Ovary (tissue), 9 donors: ENCODE data around the gene MRPS23. TPM values are rescaled to one million over a fixed set of nuclear protein-coding genes. Genes with fewer than 3 reads are reported as not detected.

Experiments
- DNase-seq, 5 donors: peaks; one replicate each; pipeline ENCODE4 v3.0.0-alpha.2; 2019 to 2020
- H3K27ac ChIP-seq, 2 donors: fragments of 200-600 bp; one replicate each; pipeline versions ENCODE4 v1.5.1 to v1.8.0; 2019 to 2022
- H3K27me3 ChIP-seq: fragments of 200-600 bp; one replicate; pipeline ENCODE4 v1.8.0; 2022
- H3K36me3 ChIP-seq: fragments of 200-600 bp; sonication (generic); one replicate; pipeline ENCODE4 v1.5.1; 2019
- H3K4me1 ChIP-seq: one replicate; pipeline ENCODE4 v1.8.1; 2013; ENCODE audit warnings: mild to moderate bottlenecking, moderate library complexity; ENCODE audit not compliant: insufficient read depth
- H3K4me3 ChIP-seq: fragments of 200-600 bp; sonication (generic); one replicate; pipeline ENCODE4 v1.5.1; 2017
- H3K9me3 ChIP-seq, 2 donors: fragments of 200-600 bp in 1 of 2; sonication (generic) in 1 of 2; one replicate each; pipeline versions ENCODE4 v1.5.1 to v1.8.1; 2013 to 2019; ENCODE audit warnings: mild to moderate bottlenecking in 1 of 2, moderate library complexity in 1 of 2
- EP300 ChIP-seq: sonication (generic); formaldehyde crosslinking; IDR thresholded peaks from one replicate; pipeline ENCODE4 v1.6.1; 2017; ENCODE audit warnings: antibody characterized with exemption
- POLR2A ChIP-seq: fragments of 450-650 bp; IDR thresholded peaks from one replicate; pipeline ENCODE4 v1.6.1; 2017; ENCODE audit warnings: antibody characterized with exemption, mild to moderate bottlenecking, moderate library complexity
- WGBS, 3 donors: extraction: QIAGEN DNeasy Blood & Tissue Kit in 1 of 3; methylation state at CpG; one replicate each; pipeline versions ENCODE4 v1.1.5 to v1.1.7; 2013 to 2017; 5-methylcytosine and 5-hydroxymethylcytosine counted together
- intact Hi-C, 4 donors: fragments of 100-400 bp; cut with DNase I; formaldehyde crosslinking; loops; one replicate each; pipeline versions ENCODE4 v1.11.0 to v1.15.1; 2022 to 2023
- polyA plus RNA-seq, 2 donors: library from polyadenylated mRNA; stranded (reverse); fragments of 200-250 nt in 1 of 2; fragments of 350-450 nt in 1 of 2; fragmentation: Illumina TruSeq in 1 of 2; extraction: RNeasy Lipid Tissue Mini Kit (QIAGEN cat#74804) in 1 of 2; gene quantifications; one replicate each; pipeline ENCODE4 v1.2.3, GENCODE V29; 2013 to 2014
- total RNA-seq, 7 donors: library from RNA; depleted of rRNA in 2 of 7; stranded (reverse); fragments of >200 nt in 2 of 7; fragmentation: NEBNext Ultra II Directional in 3 of 7; extraction: Animal tissue kit (Norgen Biotek cat#: 25700) in 3 of 7; gene quantifications; one replicate each; pipeline versions ENCODE4 v1.1.0 to v1.2.4, GENCODE V29; 2016 to 2023
- TF ChIP-seq, protein P1 (sequence below), 3 donors: fragments of 450-650 bp in 2 of 3; fragments of 200-600 bp in 1 of 3; IDR thresholded peaks; one replicate each; pipeline versions ENCODE4 v1.5.1 to v1.8.0; 2016 to 2022; ENCODE audit warnings: antibody characterized with exemption in 3 of 3, mild to moderate bottlenecking in 1 of 3
- donor health status: DM: no; HTN: no; CAD: no; lungs with moderate emphysema.
- donor health status: DM: no; HTN: no; CAD: no.
- donor health status: Bipolar disorder and iron deficiency.
- donor health status: DM: yes; HTN: yes; CAD: no.
- donor health status: DM: no; HTN: no; CAD: no.
- donor health status: DM: yes; HTN: yes; CAD: no.

MRPS23 gene
- total and polyA plus RNA-seq, 9 donors: 12.2 to 37.9 (median 31.1) TPM

DNA sequence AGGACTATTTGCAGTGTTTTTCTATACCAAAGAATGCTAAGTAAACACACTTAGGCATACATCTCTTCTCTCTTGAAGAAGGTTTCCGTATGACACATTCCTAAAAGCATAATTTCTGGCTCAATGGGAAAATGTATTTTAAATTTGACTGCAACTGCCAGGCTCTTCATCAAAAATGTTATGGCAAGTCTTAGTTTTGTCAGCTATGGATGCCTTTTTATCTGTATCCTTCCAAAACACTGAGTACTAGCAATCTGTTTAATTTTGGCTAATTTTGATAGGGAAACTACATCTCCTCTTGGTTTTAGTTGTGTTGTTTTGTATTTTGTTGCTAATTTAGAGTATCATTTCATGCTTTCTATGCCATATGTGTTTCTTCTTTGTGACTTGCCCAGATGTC, 35.4 kb downstream of the MRPS23 start:
- Histone ChIP-seq H3K27me3 (no peaks in the 10 kb centered on the region), H3K9me3 (no peaks in the 10 kb centered on the region), H3K27ac (no peak overlapping the region), H3K4me1 (peaks cover 6% of the 10 kb centered on the region), H3K36me3 (no peaks in the 10 kb centered on the region), H3K4me3 (no peak overlapping the region)
- no peak for DNase-seq
- TF ChIP-seq EP300 (no peak), POLR2A (no peak)
- TF ChIP-seq, protein P1, sequence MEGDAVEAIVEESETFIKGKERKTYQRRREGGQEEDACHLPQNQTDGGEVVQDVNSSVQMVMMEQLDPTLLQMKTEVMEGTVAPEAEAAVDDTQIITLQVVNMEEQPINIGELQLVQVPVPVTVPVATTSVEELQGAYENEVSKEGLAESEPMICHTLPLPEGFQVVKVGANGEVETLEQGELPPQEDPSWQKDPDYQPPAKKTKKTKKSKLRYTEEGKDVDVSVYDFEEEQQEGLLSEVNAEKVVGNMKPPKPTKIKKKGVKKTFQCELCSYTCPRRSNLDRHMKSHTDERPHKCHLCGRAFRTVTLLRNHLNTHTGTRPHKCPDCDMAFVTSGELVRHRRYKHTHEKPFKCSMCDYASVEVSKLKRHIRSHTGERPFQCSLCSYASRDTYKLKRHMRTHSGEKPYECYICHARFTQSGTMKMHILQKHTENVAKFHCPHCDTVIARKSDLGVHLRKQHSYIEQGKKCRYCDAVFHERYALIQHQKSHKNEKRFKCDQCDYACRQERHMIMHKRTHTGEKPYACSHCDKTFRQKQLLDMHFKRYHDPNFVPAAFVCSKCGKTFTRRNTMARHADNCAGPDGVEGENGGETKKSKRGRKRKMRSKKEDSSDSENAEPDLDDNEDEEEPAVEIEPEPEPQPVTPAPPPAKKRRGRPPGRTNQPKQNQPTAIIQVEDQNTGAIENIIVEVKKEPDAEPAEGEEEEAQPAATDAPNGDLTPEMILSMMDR (IDR thresholded peaks at IDR 0.05): no peak
- WGBS, 3 donors: 81 to 87% (median 84%) methylated on average over 1 of the region's 1 CpG
- intact Hi-C loops: no loop called here

DNA sequence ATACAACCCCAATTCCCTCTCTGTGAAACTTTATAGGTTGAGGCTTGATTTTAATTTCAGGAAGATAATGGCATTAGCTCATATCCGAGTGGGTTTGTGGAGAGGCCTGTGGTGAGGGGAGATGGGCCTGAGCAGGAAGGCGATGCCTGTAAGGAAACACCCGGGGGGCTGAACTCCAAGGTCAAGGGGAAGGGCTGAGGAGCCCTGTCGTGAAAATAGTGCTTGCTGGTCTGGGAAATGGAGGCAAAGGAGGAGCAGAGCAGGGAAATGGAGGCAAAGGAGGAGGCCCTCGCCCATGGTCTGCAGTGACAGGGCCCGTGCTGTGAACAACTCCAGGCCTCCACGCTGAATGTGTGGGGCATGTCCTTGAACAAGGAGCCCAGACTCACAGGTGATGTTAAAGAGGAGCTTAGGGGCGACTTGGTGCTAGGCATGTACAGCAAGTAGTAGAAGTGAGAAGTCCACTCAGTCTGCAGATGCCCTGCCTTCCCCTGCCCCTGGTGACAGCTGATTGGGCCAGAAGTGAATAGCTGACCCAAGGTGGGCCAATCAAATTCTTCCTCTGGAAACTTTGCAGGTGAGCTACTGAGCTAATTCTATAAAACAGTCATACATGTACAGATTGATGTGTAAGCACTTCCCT, 38.1 kb downstream of the MRPS23 start:
- Histone ChIP-seq H3K9me3 (no peaks in the 10 kb centered on the region), H3K4me3 (no peak overlapping the region), H3K27ac (peak overlapping the region in 1 of 2 donors; percentile 74), H3K36me3 (no peaks in the 10 kb centered on the region), H3K27me3 (no peaks in the 10 kb centered on the region), H3K4me1 (peaks cover 6% of the 10 kb centered on the region)
- WGBS, 3 donors: 59 to 65% (median 62%) methylated on average over 8 of the region's 8 CpGs
- intact Hi-C loops: no loop called here
- no peak for TF ChIP-seq EP300
- no peak for TF ChIP-seq POLR2A
- no peak for DNase-seq

DNA sequence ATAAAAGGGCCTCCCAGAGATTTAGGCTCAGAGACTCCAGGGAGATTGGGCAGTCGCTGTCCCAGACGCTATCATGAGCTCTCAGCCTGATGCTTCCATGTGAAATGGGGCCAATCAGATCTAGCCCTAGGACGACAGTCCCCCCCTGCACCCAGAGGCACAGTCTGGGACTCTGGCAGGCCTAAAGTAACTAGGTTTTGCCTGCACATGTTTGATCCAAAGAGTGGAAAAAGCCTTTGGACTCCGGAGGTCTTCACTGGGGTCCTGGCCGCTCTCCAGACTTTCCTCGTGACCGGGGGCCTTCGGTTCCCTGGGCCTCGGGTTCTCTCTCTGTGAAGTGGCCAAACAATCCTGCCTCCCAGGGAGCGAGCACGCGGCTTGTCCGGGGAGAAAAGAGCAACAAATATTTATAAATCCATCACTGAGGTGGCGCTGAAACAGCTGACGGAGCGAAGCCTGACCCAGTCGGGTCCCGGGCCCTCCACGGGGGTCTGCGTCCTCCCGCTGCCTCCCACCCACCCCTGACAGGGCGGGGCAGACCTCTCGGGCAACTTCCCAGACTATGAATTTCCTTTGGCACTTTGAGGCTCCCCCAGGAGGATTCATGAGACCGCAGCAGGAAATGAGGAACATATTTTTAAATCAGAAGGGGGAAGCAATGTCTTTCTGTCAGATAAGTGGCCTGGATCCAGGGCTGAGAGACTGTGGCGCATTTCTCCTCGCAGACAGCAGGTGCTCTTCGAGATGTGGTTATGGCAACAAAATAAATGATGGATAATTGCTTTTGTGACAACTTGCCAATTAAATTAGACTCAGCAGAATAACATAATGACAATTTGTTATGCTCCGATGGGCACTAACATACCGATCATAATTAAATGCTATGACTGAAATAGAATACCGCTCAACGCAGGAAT, 38.9 kb downstream of the MRPS23 start:
- H3K9me3 ChIP-seq: no peaks in the 10 kb centered on the region
- DNase-seq: peak; percentile 53 to 78 (median 73)
- WGBS, 3 donors: 4 to 7% (median 5%) methylated on average over 31 of the region's 31 CpGs
- peak overlapping the region; percentile 40 for H3K4me3 ChIP-seq
- H3K27me3 ChIP-seq: no peaks in the 10 kb centered on the region
- H3K27ac ChIP-seq: peak overlapping the region; percentile 4 to 74
- peaks cover 6% of the 10 kb centered on the region for H3K4me1 ChIP-seq
- TF ChIP-seq EP300 (no peak), POLR2A (no peak)
- TF ChIP-seq, protein P1 (IDR thresholded peaks at IDR 0.05): no peak
- H3K36me3 ChIP-seq: no peaks in the 10 kb centered on the region
- intact Hi-C loops: no loop called here

DNA sequence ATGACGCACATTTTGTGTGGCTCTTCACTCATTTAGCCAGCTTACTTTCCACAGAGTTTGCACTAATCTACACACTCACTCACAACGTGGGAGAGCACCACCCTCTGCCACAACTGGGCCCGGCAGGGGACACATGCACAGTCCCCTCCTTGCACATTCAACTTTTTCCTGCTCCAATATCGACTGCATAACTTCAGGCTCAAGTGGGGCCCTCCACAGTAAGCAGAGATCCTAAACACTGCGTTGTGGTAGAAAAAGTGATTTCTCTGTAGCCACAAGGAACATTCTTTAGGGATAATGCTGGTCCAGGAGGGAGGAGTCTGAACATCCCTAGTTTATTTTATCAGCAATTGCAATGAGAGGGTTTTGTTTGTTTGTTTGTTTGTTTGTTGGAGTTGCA, 40.0 kb downstream of the MRPS23 start:
- intact Hi-C loops: no loop called here
- Histone ChIP-seq H3K4me1 (peaks cover 6% of the 10 kb centered on the region), H3K27me3 (no peaks in the 10 kb centered on the region), H3K4me3 (no peak overlapping the region), H3K27ac (no peak overlapping the region), H3K36me3 (no peaks in the 10 kb centered on the region), H3K9me3 (no peaks in the 10 kb centered on the region)
- 81 to 87% (median 82%) methylated on average over 5 of the region's 5 CpGs for WGBS, 3 donors
- TF ChIP-seq EP300 (no peak), POLR2A (no peak)
- TF ChIP-seq, protein P1 (IDR thresholded peaks at IDR 0.05): no peak
- DNase-seq: no peak

DNA sequence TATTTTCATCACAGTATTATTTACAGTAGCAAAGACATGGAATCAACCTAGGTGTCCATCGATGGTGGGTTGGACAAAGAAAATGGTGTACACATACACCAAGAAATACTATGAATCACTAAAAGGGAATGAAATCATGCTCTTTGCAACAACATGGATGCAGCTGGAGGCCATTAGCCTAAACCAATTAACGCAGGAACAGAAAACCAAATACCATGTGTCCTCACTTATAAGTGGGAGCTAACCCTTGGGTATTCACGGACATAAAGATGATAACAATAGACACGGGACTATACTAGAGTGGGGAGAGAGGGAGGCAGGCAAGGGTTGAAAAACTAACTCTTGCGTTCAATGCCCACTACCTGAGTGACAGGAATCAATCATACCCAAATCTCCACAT, 41.0 kb downstream of the MRPS23 start:
- peaks cover 6% of the 10 kb centered on the region for H3K4me1 ChIP-seq
- WGBS, 3 donors: 78 to 79% (median 79%) methylated on average over 5 of the region's 5 CpGs
- intact Hi-C loops: no loop called here

More for the DNA sequence above, 41.0 kb downstream of the MRPS23 start:
- DNase-seq: no peak
- TF ChIP-seq, protein P1 (IDR thresholded peaks at IDR 0.05): no peak
- TF ChIP-seq POLR2A (no peak), EP300 (no peak)
- H3K27ac ChIP-seq: no peak overlapping the region
- no peaks in the 10 kb centered on the region for H3K27me3 ChIP-seq
- H3K36me3 ChIP-seq: no peaks in the 10 kb centered on the region
- no peak overlapping the region for H3K4me3 ChIP-seq
- no peaks in the 10 kb centered on the region for H3K9me3 ChIP-seq
